H9 (cell line): ENCODE measurements around the gene DMRTB1. TPM values are rescaled to one million over a fixed set of nuclear protein-coding genes. Genes with fewer than 3 reads are reported as not detected.

Experiments used
- DNase-seq: peaks from one replicate; pipeline ENCODE4 v3.0.0-alpha.2; 2017
- H2AFZ ChIP-seq: one replicate; pipeline ENCODE4 v1.6.1; 2013; ENCODE audit warnings: mild to moderate bottlenecking, low read length, control low read depth, moderate library complexity
- H2AK5ac ChIP-seq: 2 replicates; pipeline ENCODE4 v1.6.1; 2013; ENCODE audit warnings: low read length, control low read depth, mixed read lengths; ENCODE audit not compliant: insufficient read length
- H2BK120ac ChIP-seq: one replicate; pipeline ENCODE4 v1.6.1; 2013; ENCODE audit warnings: low read depth, mild to moderate bottlenecking, low read length, control low read depth, inconsistent platforms; ENCODE audit not compliant: poor library complexity, severe bottlenecking
- H2BK12ac ChIP-seq: 2 replicates; pipeline ENCODE4 v1.6.1; 2013; ENCODE audit warnings: low read length, control low read depth, mixed read lengths, low read depth; ENCODE audit not compliant: insufficient read length
- H2BK15ac ChIP-seq: 2 replicates; pipeline ENCODE4 v1.6.1; 2013; ENCODE audit warnings: low read depth, low read length, control low read depth
- H2BK20ac ChIP-seq: one replicate; pipeline ENCODE4 v1.6.1; 2013; ENCODE audit warnings: low read depth, mild to moderate bottlenecking, low read length, control low read depth, inconsistent platforms; ENCODE audit not compliant: poor library complexity, severe bottlenecking
- H2BK5ac ChIP-seq: 2 replicates; pipeline ENCODE4 v1.6.1; 2013; ENCODE audit warnings: low read length, control low read depth, mixed read lengths; ENCODE audit not compliant: insufficient read length
- H3K14ac ChIP-seq: 2 replicates; pipeline ENCODE4 v1.6.1; 2013; ENCODE audit warnings: low read length, control low read depth; ENCODE audit not compliant: insufficient read depth
- H3K18ac ChIP-seq: 2 replicates; pipeline ENCODE4 v1.6.1; 2013; ENCODE audit warnings: low read depth, mild to moderate bottlenecking, mixed read lengths, low read length, control low read depth; ENCODE audit not compliant: insufficient read length
- H3K23ac ChIP-seq: 2 replicates; pipeline ENCODE4 v1.6.1; 2013; ENCODE audit warnings: low read length, control low read depth, mixed read lengths, low read depth; ENCODE audit not compliant: insufficient read length
- H3K23me2 ChIP-seq: 2 replicates; pipeline ENCODE4 v1.6.1; 2013; ENCODE audit warnings: low read depth, mild to moderate bottlenecking, mixed read lengths, low read length, control low read depth; ENCODE audit not compliant: insufficient read length, poor library complexity, severe bottlenecking
- H3K27ac ChIP-seq: 2 replicates; pipeline ENCODE4 v1.5.1; 2013; ENCODE audit warnings: low read length, control low read depth, mixed read lengths, low read depth; ENCODE audit not compliant: insufficient read length
- H3K27me3 ChIP-seq: 2 replicates; pipeline ENCODE4 v1.6.1; 2013; ENCODE audit warnings: low read length, control low read depth, inconsistent platforms; ENCODE audit not compliant: insufficient read depth
- H3K4ac ChIP-seq: 2 replicates; pipeline ENCODE4 v1.6.1; 2013; ENCODE audit warnings: low read depth, mild to moderate bottlenecking, control low read depth, inconsistent platforms, low read length, moderate library complexity
- H3K4me1 ChIP-seq: 2 replicates; pipeline ENCODE4 v1.6.1; 2013; ENCODE audit warnings: low read length, control low read depth, inconsistent platforms; ENCODE audit not compliant: insufficient read depth
- H3K4me2 ChIP-seq: 2 replicates; pipeline ENCODE4 v1.6.1; 2013; ENCODE audit warnings: low read length, control low read depth, mixed read lengths; ENCODE audit not compliant: insufficient read length, insufficient read depth
- H3K56ac ChIP-seq: 2 replicates; pipeline ENCODE4 v1.6.1; 2013; ENCODE audit warnings: low read depth, mild to moderate bottlenecking, mixed read lengths, low read length, control low read depth; ENCODE audit not compliant: insufficient read length
- H3K79me1 ChIP-seq: 2 replicates; pipeline ENCODE4 v1.6.1; 2013; ENCODE audit warnings: low read depth, mild to moderate bottlenecking, moderate library complexity, low read length, control low read depth, inconsistent platforms; ENCODE audit not compliant: insufficient read depth, poor library complexity, severe bottlenecking
- H3K79me2 ChIP-seq: 2 replicates; pipeline ENCODE4 v1.6.1; 2013; ENCODE audit warnings: low read length, control low read depth, inconsistent platforms; ENCODE audit not compliant: insufficient read depth
- H3K9ac ChIP-seq: 2 replicates; pipeline ENCODE4 v1.6.1; 2013; ENCODE audit warnings: low read length, control low read depth, mixed read lengths; ENCODE audit not compliant: insufficient read length; ENCODE audit errors: extremely low read depth
- H3K9me3 ChIP-seq: one replicate; pipeline ENCODE4 v1.6.1; 2013; ENCODE audit warnings: low read depth, low read length, inconsistent platforms; ENCODE audit not compliant: control insufficient read depth
- H3T11ph ChIP-seq: one replicate; pipeline ENCODE4 v1.6.1; 2013; ENCODE audit warnings: mild to moderate bottlenecking, low read length, control low read depth, inconsistent platforms
- H4K20me1 ChIP-seq: one replicate; pipeline ENCODE4 v1.6.1; 2013; ENCODE audit not compliant: control insufficient read depth, insufficient read length, insufficient read depth
- H4K5ac ChIP-seq: 2 replicates; pipeline ENCODE4 v1.6.1; 2013; ENCODE audit warnings: low read depth, mild to moderate bottlenecking, mixed read lengths, low read length, control low read depth; ENCODE audit not compliant: insufficient read length
- H4K8ac ChIP-seq: replicated peaks from 2 replicates; pipeline ENCODE4 v1.6.1; 2013; ENCODE audit warnings: low read length, control low read depth, mixed read lengths, low read depth; ENCODE audit not compliant: insufficient read length
- H4K91ac ChIP-seq: 2 replicates; pipeline ENCODE4 v1.6.1; 2013; ENCODE audit warnings: low read depth, mild to moderate bottlenecking, moderate library complexity, mixed read lengths, low read length, control low read depth; ENCODE audit not compliant: insufficient read length
- H3K27ac Mint-ChIP-seq, 3 experiments: 2 replicates in 2 of 3; 3 replicates in 1 of 3; pipeline ENCODE4 v1.8.0; 2020 to 2021; ENCODE audit warnings: mixed read lengths in 3 of 3, mild to moderate bottlenecking in 1 of 3, moderate library complexity in 1 of 3
- H3K27me3 Mint-ChIP-seq: 2 replicates; pipeline ENCODE4 v1.8.0; 2021; ENCODE audit warnings: low read depth, mild to moderate bottlenecking, moderate library complexity, mixed read lengths
- H3K36me3 Mint-ChIP-seq, 3 experiments: 2 replicates in 2 of 3; 3 replicates in 1 of 3; pipeline ENCODE4 v1.8.0; 2020 to 2021; ENCODE audit warnings: low read depth in 3 of 3, mixed read lengths in 3 of 3; ENCODE audit not compliant: insufficient read depth in 1 of 3
- H3K4me1 Mint-ChIP-seq, 2 experiments: 2 replicates each; pipeline ENCODE4 v1.8.0; 2020; ENCODE audit warnings: mixed read lengths in 2 of 2
- H3K4me3 Mint-ChIP-seq, 2 experiments: 2 replicates in 1 of 2; 3 replicates in 1 of 2; pipeline ENCODE4 v1.8.0; 2020 to 2021; ENCODE audit warnings: mild to moderate bottlenecking in 2 of 2, mixed read lengths in 2 of 2, moderate library complexity in 1 of 2
- H3K9me3 Mint-ChIP-seq, 2 experiments: 2 replicates in 1 of 2; 3 replicates in 1 of 2; pipeline ENCODE4 v1.8.0; 2020; ENCODE audit warnings: mild to moderate bottlenecking in 2 of 2, mixed read lengths in 2 of 2, moderate library complexity in 1 of 2
- WGBS: extraction: QIAGEN DNeasy Blood & Tissue Kit; methylation state at CpG from one replicate; pipeline ENCODE4 v1.1.7; 2013; ENCODE audit warnings: missing lambda C conversion rate, low lambda C conversion rate, mixed read lengths; ENCODE audit not compliant: insufficient read length; ENCODE audit errors: extremely low coverage; 5-methylcytosine and 5-hydroxymethylcytosine counted together
- total RNA-seq: library from RNA; stranded (reverse); gene quantifications from 2 replicates; pipeline ENCODE4 v1.2.1, GENCODE V29; 2021
- TF ChIP-seq, protein P1 (sequence below): fragments of 200-600 bp; sonication (generic); conservative IDR thresholded peaks from 3 replicates; pipeline ENCODE4 v1.8.0; 2021; ENCODE audit warnings: antibody characterized with exemption, mild to moderate bottlenecking

Gene DMRTB1
- total RNA-seq, 1 experiment from 2014 or later, result not detected

DNA sequence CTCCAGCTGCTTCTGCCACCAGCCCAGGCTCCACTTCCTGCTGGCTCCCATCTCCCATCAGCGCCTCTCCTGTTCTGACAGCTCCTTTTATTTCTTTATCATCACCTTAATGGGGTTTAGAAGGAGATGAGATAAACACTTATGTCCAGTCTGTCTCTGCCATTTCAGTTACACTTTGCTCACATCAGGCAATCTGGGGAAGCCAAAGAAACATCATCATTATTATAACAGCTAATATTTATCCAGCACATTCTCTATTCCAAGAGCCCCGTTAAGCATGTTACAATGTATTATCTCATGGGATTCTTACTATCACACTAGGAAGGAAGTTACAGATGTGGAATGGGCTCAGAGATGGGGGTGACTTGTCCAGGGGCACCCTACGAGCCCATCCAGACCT is 31.2 kb downstream of the DMRTB1 start:
- Mint-ChIP-seq H3K4me3 (no peak overlapping the region), H3K36me3 (peaks cover 0 to 3% (median 3%) of the 10 kb centered on the region in 3 experiments; a peak in 2 of 7 replicates), H3K27ac (peak overlapping the region in 1 of 3 experiments; percentile 71; a peak in 1 of 7 replicates), H3K9me3 (peaks cover 2 to 4% of the 10 kb centered on the region in 2 experiments; a peak in 3 of 5 replicates), H3K27me3 (peaks cover 23% of the 10 kb centered on the region), H3K4me1 (peaks cover 7 to 11% of the 10 kb centered on the region in 2 experiments)
- Histone ChIP-seq H3K4me1 (no peaks in the 10 kb centered on the region), H2BK20ac (no peak overlapping the region), H2AK5ac (no peak overlapping the region), H3K79me2 (no peaks in the 10 kb centered on the region), H3K79me1 (no peaks in the 10 kb centered on the region), H3K4ac (no peak overlapping the region), H4K20me1 (no peaks in the 10 kb centered on the region), H3K56ac (no peak overlapping the region), H2BK5ac (no peak overlapping the region), H4K8ac (no peak overlapping the region), H3K23ac (no peak overlapping the region), H2AFZ (no peak overlapping the region), H2BK120ac (no peak overlapping the region), H3K18ac (no peak overlapping the region), H3K9ac (no peak overlapping the region), H3K9me3 (no peaks in the 10 kb centered on the region), H3K14ac (no peak overlapping the region), H2BK12ac (no peak overlapping the region), H3K4me2 (no peak overlapping the region), H4K91ac (no peak overlapping the region), H3K27ac (no peak overlapping the region), H3K27me3 (no peaks in the 10 kb centered on the region), H3T11ph (no peak overlapping the region), H4K5ac (no peak overlapping the region), H2BK15ac (no peak overlapping the region), H3K23me2 (no peaks in the 10 kb centered on the region)
- TF ChIP-seq, protein P1, sequence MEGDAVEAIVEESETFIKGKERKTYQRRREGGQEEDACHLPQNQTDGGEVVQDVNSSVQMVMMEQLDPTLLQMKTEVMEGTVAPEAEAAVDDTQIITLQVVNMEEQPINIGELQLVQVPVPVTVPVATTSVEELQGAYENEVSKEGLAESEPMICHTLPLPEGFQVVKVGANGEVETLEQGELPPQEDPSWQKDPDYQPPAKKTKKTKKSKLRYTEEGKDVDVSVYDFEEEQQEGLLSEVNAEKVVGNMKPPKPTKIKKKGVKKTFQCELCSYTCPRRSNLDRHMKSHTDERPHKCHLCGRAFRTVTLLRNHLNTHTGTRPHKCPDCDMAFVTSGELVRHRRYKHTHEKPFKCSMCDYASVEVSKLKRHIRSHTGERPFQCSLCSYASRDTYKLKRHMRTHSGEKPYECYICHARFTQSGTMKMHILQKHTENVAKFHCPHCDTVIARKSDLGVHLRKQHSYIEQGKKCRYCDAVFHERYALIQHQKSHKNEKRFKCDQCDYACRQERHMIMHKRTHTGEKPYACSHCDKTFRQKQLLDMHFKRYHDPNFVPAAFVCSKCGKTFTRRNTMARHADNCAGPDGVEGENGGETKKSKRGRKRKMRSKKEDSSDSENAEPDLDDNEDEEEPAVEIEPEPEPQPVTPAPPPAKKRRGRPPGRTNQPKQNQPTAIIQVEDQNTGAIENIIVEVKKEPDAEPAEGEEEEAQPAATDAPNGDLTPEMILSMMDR, result no peak
- WGBS, result no CpG with 5 or more reads among the region's 3 CpGs
- DNase-seq, result no peak
